ENCODE data around the gene HLA-A.

HLA-A gene

DNA sequence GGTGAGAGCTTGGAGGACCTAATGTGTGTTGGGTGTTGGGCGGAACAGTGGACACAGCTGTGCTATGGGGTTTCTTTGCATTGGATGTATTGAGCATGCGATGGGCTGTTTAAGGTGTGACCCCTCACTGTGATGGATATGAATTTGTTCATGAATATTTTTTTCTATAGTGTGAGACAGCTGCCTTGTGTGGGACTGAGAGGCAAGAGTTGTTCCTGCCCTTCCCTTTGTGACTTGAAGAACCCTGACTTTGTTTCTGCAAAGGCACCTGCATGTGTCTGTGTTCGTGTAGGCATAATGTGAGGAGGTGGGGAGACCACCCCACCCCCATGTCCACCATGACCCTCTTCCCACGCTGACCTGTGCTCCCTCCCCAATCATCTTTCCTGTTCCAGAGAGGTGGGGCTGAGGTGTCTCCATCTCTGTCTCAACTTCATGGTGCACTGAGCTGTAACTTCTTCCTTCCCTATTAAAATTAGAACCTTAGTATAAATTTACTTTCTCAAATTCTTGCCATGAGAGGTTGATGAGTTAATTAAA, 3.0 kb downstream of the HLA-A start:
- H3K36me3 Mint-ChIP-seq (ENCODE audit: low read depth): peaks cover 69% of the 10 kb centered on the region
- H3K4me3 Mint-ChIP-seq: peak overlapping the region; percentile 96
- H3K27me3 Mint-ChIP-seq: no peaks in the 10 kb centered on the region
- no peak for DNase-seq
- H3K4me1 Mint-ChIP-seq (ENCODE audit: low read depth): peaks cover 42% of the 10 kb centered on the region
- no peaks in the 10 kb centered on the region for H3K9me3 Mint-ChIP-seq
- H3K27ac Mint-ChIP-seq: peak overlapping the region; percentile 99

DNA sequence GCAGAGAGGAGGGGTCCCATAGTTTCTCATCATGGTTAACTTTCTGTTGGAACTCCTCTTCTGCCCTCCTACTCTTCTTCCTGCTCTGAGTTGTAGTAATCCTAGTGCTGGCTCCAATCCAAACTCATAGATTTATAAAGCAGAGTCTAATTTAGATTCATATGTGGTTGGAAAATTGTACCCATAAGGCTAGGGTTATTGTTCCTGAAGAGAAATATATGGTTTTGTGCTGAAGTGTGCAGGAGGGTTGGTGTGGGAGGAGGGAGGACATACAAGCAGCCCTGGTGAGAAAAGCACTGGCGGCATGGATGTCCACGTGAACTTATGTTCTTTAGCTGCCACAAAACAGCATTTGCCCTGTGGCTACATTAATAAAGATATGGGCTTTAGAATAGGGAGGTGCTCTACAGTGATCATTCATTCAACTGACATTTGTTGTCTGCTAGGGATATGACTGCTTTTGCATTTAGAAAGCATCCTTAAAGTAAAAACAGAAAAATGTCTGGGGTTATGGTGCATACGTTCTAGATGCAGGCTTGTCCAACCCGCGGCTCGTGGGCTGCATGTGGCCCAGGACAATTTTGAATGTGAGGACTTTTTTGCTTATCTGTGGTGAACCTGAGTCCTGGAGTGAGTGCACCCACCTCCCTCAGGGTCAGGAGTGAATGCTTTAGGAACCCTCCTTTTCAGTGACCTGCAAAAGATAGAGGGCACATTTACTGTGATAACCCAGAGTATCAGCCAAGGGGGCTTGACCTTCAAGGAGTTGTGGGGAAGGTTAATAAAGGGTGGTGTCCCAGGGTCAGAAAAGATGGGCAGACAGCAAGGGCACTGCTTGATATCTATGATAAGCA, 4.1 kb downstream of the HLA-A start:
- H3K4me1 Mint-ChIP-seq (ENCODE audit: low read depth): peaks cover 31% of the 10 kb centered on the region

DNA sequence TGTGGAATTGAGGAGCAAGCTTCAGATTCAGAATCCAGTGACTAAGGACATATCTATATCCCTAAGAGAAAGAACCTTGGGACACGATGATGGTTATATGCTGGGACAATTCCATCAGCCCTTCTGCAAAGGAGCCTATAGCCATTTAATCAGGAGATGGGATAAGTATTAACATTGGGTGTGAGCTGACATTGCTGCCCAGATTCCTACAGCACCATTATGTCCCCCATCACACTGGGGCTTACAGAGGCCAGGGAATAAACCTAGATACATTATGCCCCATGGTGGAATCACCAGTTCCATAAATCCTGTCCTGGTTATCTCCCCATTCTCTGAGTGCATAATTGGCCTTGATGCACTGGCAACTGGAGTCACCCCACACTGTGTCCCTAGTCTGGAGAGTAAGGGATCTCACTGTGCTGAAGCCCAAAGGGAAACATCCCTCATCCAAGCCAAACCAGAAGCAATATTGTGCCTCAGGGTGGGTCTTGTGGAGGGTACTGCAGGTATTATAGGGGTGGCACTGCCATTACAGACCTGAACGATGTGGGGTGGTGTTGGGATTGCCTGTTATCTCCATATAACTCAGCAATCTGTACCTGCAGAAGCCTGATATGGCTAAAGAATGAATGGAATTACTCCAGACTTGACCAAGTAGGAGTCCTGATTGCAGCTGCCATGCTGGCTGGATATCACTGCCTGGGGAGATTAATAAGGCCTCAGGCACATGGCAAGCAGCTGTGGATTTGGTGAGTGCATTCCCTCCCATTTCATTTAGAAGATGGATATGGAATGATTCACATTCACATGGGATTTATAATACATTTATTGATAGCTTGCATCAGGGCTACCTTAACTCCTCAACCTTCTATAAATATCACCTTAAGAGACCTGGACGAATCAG, 5.0 kb downstream of the HLA-A start:
- Mint-ChIP-seq H3K4me1 (ENCODE audit: low read depth) (peaks cover 25% of the 10 kb centered on the region), H3K9me3 (no peaks in the 10 kb centered on the region), H3K27ac (peak overlapping the region; percentile 99), H3K36me3 (ENCODE audit: low read depth) (peaks cover 61% of the 10 kb centered on the region), H3K4me3 (no peak overlapping the region), H3K27me3 (no peaks in the 10 kb centered on the region)
- DNase-seq: no peak

More for the DNA sequence above, 4.1 kb downstream of the HLA-A start:
- DNase-seq: no peak
- no peaks in the 10 kb centered on the region for H3K27me3 Mint-ChIP-seq
- H3K36me3 Mint-ChIP-seq (ENCODE audit: low read depth): peaks cover 69% of the 10 kb centered on the region
- H3K27ac Mint-ChIP-seq: peak overlapping the region; percentile 99
- no peaks in the 10 kb centered on the region for H3K9me3 Mint-ChIP-seq
- H3K4me3 Mint-ChIP-seq: peak overlapping the region; percentile 96

DNA sequence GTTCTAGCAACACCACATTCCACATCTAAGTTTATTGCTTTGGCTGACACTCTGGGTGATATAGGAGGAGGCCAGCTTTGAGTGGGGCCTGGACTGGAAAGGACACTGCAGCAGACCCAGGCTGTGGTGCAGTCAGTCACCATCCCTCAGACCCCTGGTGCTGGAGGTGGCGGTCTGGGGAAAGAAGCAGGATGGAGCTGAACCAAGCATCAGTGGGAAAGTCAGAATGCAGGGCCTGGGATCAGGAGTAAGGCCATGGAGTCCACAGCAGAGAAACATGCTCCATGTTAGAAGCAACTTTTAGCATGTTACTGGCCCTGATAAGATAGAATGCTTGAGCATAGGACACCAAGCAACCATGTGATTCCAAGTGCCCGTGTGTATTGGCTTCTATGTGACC, 5.9 kb downstream of the HLA-A start:
- peak overlapping the region; percentile 31 for H3K27ac Mint-ChIP-seq
- no peak for DNase-seq

DNA sequence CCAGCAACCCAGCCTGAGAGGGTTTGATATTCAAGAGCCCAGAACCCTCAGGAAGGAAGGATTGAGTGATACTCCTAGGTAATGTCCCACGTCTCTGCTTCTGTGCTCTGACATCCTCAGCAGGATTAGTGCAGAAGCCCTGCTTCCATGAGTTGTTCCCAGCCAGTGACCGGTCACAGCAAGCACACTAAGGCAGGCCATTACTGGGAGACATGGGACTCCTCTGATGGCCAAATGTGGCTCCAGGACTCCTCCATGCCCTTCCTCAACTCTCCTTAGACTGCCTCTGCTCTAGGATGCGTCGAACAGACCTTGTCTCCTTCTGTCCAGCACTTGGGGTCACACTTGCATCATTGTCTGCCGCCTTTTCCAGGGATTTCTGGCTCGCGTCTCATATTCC, 7.6 kb downstream of the HLA-A start:
- H3K4me1 Mint-ChIP-seq (ENCODE audit: low read depth): peaks cover 21% of the 10 kb centered on the region
- DNase-seq: no peak
- H3K36me3 Mint-ChIP-seq (ENCODE audit: low read depth): peaks cover 39% of the 10 kb centered on the region
- no peaks in the 10 kb centered on the region for H3K27me3 Mint-ChIP-seq
- no peak overlapping the region for H3K4me3 Mint-ChIP-seq
- H3K27ac Mint-ChIP-seq: no peak overlapping the region
- no peaks in the 10 kb centered on the region for H3K9me3 Mint-ChIP-seq

More for the DNA sequence above, 5.9 kb downstream of the HLA-A start:
- peaks cover 55% of the 10 kb centered on the region for H3K36me3 Mint-ChIP-seq (ENCODE audit: low read depth)
- H3K27me3 Mint-ChIP-seq: no peaks in the 10 kb centered on the region
- no peaks in the 10 kb centered on the region for H3K9me3 Mint-ChIP-seq
- H3K4me3 Mint-ChIP-seq: no peak overlapping the region
- peaks cover 25% of the 10 kb centered on the region for H3K4me1 Mint-ChIP-seq (ENCODE audit: low read depth)

DNA sequence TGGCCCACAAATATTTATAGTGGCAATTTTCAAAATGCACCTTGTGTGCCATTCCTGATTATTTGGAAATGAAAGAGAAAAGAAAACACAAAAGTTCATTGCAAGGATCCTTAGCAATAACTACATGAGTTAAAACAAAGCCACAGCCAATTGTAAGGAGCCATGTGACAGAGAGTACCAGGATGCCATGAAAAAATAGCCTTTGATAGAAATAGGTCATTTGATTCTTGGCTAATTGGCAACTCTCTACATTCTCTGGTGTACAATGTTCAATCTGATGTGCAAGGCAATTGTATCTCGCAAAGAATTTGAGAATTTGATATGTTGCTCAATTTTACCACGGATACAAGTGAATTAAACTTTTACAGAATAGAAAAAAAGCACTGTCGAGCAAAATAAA, 9.6 kb downstream of the HLA-A start:
- Mint-ChIP-seq H3K27me3 (no peaks in the 10 kb centered on the region), H3K9me3 (no peaks in the 10 kb centered on the region), H3K27ac (no peak overlapping the region), H3K36me3 (ENCODE audit: low read depth) (peaks cover 19% of the 10 kb centered on the region), H3K4me1 (ENCODE audit: low read depth) (peaks cover 2% of the 10 kb centered on the region), H3K4me3 (no peak overlapping the region)
- DNase-seq: no peak

DNA sequence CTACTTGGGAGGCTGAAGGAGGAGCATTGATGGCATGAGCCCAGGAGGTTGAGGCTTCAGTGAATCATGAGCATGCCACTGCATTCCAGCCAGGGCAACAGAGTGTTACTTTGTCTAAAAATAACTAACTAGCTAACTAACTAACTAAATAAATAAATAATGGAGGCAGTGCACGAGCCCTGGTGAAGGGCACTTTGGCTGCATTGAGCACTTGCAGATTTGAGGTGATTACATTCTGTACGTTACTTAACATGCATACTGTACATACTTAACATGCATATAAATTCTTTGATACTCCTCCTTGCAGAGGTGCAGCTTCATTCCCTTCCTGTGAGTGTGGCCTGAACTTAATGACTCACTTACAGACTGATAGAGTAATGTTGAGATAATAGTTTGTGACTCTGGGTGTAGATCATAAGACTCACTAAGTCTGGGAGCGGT, 10.7 kb downstream of the HLA-A start:
- no peaks in the 10 kb centered on the region for H3K27me3 Mint-ChIP-seq
- no peaks in the 10 kb centered on the region for H3K9me3 Mint-ChIP-seq

DNA sequence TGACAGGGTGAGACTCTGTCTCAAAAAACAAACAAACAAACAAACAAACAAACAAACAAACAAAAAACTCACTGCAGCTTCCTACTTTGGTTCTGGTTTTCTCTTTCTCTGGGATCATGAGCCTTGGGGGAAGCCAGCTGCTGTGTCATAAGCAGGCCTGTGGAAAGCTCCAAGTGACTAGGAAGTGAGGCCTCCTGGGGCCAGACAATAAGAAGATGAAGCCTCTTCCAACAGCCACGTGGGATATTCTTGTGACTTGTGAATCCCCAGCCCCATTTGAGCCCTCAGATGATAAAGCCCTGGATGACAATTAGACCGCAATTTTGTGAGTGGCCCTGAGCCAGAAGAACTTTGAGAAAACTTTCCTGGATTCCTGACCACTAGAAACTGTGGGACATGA, 11.4 kb downstream of the HLA-A start:
- H3K4me1 Mint-ChIP-seq (ENCODE audit: low read depth): no peaks in the 10 kb centered on the region
- no peaks in the 10 kb centered on the region for H3K9me3 Mint-ChIP-seq
- H3K36me3 Mint-ChIP-seq (ENCODE audit: low read depth): peaks cover 3% of the 10 kb centered on the region
- no peaks in the 10 kb centered on the region for H3K27me3 Mint-ChIP-seq
- H3K4me3 Mint-ChIP-seq: no peak overlapping the region
- H3K27ac Mint-ChIP-seq: no peak overlapping the region
- DNase-seq: no peak

More for the DNA sequence above, 10.7 kb downstream of the HLA-A start:
- Mint-ChIP-seq H3K4me3 (no peak overlapping the region), H3K4me1 (ENCODE audit: low read depth) (no peaks in the 10 kb centered on the region), H3K27ac (no peak overlapping the region), H3K36me3 (ENCODE audit: low read depth) (peaks cover 9% of the 10 kb centered on the region)
- DNase-seq: no peak

DNA sequence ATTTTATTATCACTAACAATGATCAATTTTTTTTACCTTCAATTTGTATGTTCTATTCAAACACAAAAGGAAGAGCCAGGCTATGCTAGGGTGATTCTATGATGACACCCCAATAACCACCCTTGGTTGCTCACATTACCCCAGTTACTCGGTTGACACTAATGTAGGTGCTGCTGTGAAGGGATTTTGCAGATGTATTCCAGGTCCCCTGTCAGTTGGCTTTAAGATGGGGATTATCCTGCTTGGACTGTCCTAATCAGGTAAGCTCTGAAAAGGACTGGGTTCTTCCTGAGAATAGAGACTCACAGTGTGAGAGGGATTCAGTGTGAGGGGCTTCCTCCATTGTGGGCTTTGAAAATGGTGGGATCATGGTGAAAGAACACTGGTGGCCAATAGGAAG, 11.9 kb downstream of the HLA-A start:
- Mint-ChIP-seq H3K27ac (no peak overlapping the region), H3K27me3 (no peaks in the 10 kb centered on the region), H3K4me3 (no peak overlapping the region), H3K9me3 (no peaks in the 10 kb centered on the region), H3K36me3 (ENCODE audit: low read depth) (no peaks in the 10 kb centered on the region), H3K4me1 (ENCODE audit: low read depth) (peaks cover 3% of the 10 kb centered on the region)
- no peak for DNase-seq

DNA sequence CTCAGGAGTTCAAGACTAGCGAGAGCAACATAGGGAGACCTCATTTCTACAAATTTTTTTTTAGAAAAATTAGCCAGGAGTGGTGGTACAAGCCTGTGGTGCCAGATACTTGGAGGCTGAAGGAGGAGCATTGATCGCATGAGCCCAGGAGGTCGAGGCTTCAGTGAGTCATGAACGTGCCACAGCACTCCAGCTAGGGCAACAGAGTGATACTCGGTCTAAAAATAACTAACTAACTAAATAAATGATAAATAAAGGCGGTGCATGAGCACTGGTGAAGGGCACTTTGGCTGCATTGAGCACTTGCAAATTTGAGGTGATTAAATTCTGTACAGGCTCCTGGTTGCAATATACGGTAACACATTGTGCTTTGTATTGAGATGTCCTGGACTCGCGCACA, 13.5 kb downstream of the HLA-A start:
- no peak for DNase-seq
- Mint-ChIP-seq H3K4me1 (ENCODE audit: low read depth) (peaks cover 3% of the 10 kb centered on the region), H3K36me3 (ENCODE audit: low read depth) (no peaks in the 10 kb centered on the region), H3K27ac (no peak overlapping the region), H3K9me3 (no peaks in the 10 kb centered on the region), H3K4me3 (no peak overlapping the region), H3K27me3 (no peaks in the 10 kb centered on the region)

DNA sequence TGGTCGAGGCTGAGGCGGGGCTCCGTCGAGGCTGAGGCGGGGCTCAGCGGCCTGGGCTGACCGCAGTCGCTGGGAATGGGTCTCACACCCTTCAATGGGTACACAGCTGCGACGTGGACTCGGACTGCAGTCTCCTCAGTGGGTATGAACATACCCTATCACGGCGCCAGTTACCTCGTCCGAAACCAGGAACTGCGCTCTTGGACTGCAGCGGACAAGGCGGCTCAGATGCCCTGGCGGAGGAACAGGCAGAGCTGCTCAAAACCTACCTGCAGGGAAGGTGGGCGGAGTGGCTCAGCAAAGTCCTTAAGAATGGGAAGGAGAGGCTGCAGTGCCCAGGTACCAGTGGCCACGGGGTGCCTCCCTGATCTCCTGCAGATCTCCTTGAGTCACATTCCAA, 14.2 kb downstream of the HLA-A start:
- Mint-ChIP-seq H3K4me1 (ENCODE audit: low read depth) (peaks cover 3% of the 10 kb centered on the region), H3K4me3 (no peak overlapping the region), H3K36me3 (ENCODE audit: low read depth) (no peaks in the 10 kb centered on the region), H3K27ac (no peak overlapping the region), H3K27me3 (no peaks in the 10 kb centered on the region), H3K9me3 (no peaks in the 10 kb centered on the region)
- no peak for DNase-seq

DNA sequence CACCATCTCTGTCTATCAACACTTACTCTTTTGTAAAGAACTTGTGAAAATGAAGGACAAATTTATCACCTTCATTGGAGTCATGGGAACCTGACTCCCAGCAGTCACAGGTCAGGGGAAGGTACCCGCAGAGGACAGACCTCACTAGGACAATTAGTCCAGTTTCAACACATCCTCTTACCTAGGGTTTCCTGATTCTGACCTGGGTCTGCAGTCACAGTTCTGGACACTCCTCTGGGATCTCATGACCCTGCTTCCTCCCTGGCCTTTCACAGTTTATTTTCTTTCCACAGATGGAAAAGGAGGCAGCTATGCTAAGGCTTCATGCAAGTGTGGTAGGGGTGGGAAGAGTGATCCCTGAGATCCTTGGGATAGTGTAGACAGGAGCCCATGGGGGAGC, 15.7 kb downstream of the HLA-A start:
- Mint-ChIP-seq H3K27me3 (no peaks in the 10 kb centered on the region), H3K27ac (no peak overlapping the region), H3K9me3 (no peaks in the 10 kb centered on the region), H3K4me1 (ENCODE audit: low read depth) (peaks cover 9% of the 10 kb centered on the region), H3K36me3 (ENCODE audit: low read depth) (no peaks in the 10 kb centered on the region), H3K4me3 (no peak overlapping the region)
- no peak for DNase-seq

DNA sequence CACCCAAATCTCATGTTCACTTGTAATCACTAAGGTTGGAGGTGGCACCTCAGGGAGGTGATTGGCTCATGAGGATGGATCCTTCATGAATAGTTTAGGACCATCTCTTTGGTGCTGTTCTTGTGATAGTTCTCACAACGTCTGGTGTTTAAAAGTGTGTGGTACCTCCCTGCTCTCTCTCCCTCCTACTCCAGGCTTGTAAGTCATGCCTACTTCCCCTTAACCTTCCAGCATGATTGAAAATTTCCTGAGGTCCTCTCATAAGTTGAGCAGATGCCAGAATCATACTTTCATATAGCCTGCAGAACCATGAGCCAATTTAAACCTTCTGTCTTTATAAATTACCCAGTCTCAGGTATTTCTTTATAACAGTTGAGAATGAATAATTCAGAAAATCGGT, 16.6 kb downstream of the HLA-A start:
- Mint-ChIP-seq H3K36me3 (ENCODE audit: low read depth) (no peaks in the 10 kb centered on the region), H3K9me3 (no peaks in the 10 kb centered on the region), H3K27me3 (no peaks in the 10 kb centered on the region), H3K4me1 (ENCODE audit: low read depth) (peaks cover 16% of the 10 kb centered on the region), H3K4me3 (no peak overlapping the region), H3K27ac (no peak overlapping the region)
- DNase-seq: no peak

DNA sequence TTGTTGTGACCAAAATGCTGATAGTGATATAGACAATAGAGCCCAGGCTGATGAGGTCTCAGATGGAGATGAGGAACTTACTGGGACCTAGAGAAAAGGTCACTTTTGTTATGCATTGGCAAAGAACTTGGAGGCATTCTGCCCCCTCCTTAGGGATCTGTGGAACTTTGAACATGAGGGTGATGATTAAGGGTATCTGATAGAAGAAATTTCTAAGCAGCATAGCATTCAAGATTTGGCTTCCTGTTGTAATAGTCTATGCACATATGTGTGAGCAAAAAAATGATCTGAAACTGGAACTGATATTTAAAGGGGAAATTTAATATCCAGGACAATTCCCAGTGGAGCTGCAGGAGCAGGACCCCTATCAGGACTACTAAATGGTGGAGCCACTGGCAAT, 17.1 kb downstream of the HLA-A start:
- Mint-ChIP-seq H3K36me3 (ENCODE audit: low read depth) (no peaks in the 10 kb centered on the region), H3K27ac (no peak overlapping the region), H3K4me3 (no peak overlapping the region), H3K4me1 (ENCODE audit: low read depth) (peaks cover 21% of the 10 kb centered on the region), H3K9me3 (no peaks in the 10 kb centered on the region), H3K27me3 (no peaks in the 10 kb centered on the region)
- DNase-seq: no peak
